Hematopoietic multipotent progenitor cell (in vitro differentiated cells): ENCODE data around the gene OR8D2. TPM values are rescaled to one million over a fixed set of nuclear protein-coding genes. Genes with fewer than 3 reads are reported as not detected.
A peak's percentile ranks its signal among the peaks of the same experiment; 100 is the strongest.

Source experiments
- DNase-seq, 3 donors: peaks; one replicate each; pipeline ENCODE4 v3.0.0-alpha.2; 2011 to 2015; ENCODE audit warnings: low read depth in 2 of 3, low spot score in 2 of 3
- total RNA-seq: library from RNA; depleted of rRNA; stranded (reverse); fragments of >200 nt; gene quantifications from one replicate; pipeline ENCODE4 v1.2.3, GENCODE V29; 2012

OR8D2 gene
- not detected for total RNA-seq

GRCh38 chr11:124320097-124320496 lies at the start of gene OR8D2:
Gene OR8D2 (minus strand): TSS chr11:124320197. CDS start chr11:124320197, 0 bp downstream.
- no peak for DNase-seq

GRCh38 chr11:124359566-124359965 lies 39.6 kb upstream of the OR8D2 start:
- no peak for DNase-seq

- no peak for DNase-seq
Measured at GRCh38 chr11:124346311-124346955, 26.4 kb upstream of the OR8D2 start.

- no peak for DNase-seq
Measured at GRCh38 chr11:124344346-124344745, 24.3 kb upstream of the OR8D2 start.

- DNase-seq, result no peak
Measured at GRCh38 chr11:124340142-124340447, 20.1 kb upstream of the OR8D2 start.

GRCh38 chr11:124339396-124340141 lies 19.6 kb upstream of the OR8D2 start:
- DNase-seq, result peak in 2 of 3 donors; percentile 0 to 33

- DNase-seq, result no peak
Measured at GRCh38 chr11:124331873-124332272, 11.9 kb upstream of the OR8D2 start.

- DNase-seq, result peak in 2 of 3 donors; percentile 24 to 73
Measured at GRCh38 chr11:124329787-124330478, 9.9 kb upstream of the OR8D2 start.

GRCh38 chr11:124327775-124328174 lies 7.8 kb upstream of the OR8D2 start:
- DNase-seq, result no peak

- no peak for DNase-seq
Measured at GRCh38 chr11:124322356-124322755, 2.4 kb upstream of the OR8D2 start.

GRCh38 chr11:124315052-124315451 lies 4.9 kb downstream of the OR8D2 start:
- DNase-seq, result no peak

- no peak for DNase-seq
Measured at GRCh38 chr11:124313849-124314248, 6.1 kb downstream of the OR8D2 start, which contains the start of gene OR8D1. Gene OR8D1 (minus strand): TSS chr11:124313949. CDS start chr11:124310766, 3,183 bp downstream.

GRCh38 chr11:124313131-124313530 lies 6.9 kb downstream of the OR8D2 start:
- no peak for DNase-seq

- DNase-seq, result no peak
Measured at GRCh38 chr11:124311670-124312069, 8.3 kb downstream of the OR8D2 start.

- no peak for DNase-seq
Measured at GRCh38 chr11:124311269-124311668, 8.7 kb downstream of the OR8D2 start.

GRCh38 chr11:124310721-124311120 lies 9.3 kb downstream of the OR8D2 start:
- no peak for DNase-seq

- no peak for DNase-seq
Measured at GRCh38 chr11:124307093-124307492, 12.9 kb downstream of the OR8D2 start.

GRCh38 chr11:124302347-124303125 lies 17.5 kb downstream of the OR8D2 start:
- no peak for DNase-seq

- DNase-seq, result no peak
Measured at GRCh38 chr11:124301548-124301947, 18.4 kb downstream of the OR8D2 start.

- no peak for DNase-seq
Measured at GRCh38 chr11:124297921-124298320, 22.1 kb downstream of the OR8D2 start.

- no peak for DNase-seq
Measured at GRCh38 chr11:124296016-124296415, 24.0 kb downstream of the OR8D2 start.
